Occipital lobe (tissue), 2 donors: ENCODE results near the gene BCKDHA. TPM values are rescaled to one million over a fixed set of nuclear protein-coding genes. Genes with fewer than 3 reads are reported as not detected.

Experiments
- DNase-seq: peaks from one replicate; lab custom pipeline; 2025; lab: John Stamatoyannopoulos, UW
- total RNA-seq: library from RNA; depleted of rRNA; stranded (reverse); fragments of >200 nt; gene quantifications from one replicate; pipeline ENCODE4 v1.2.3, GENCODE V29; 2014

BCKDHA gene
- 24.5 TPM for total RNA-seq

GRCh38 chr19:41397086-41398049 lies at the start of gene BCKDHA, which contains the start of gene EXOSC5:
Gene BCKDHA (plus strand): TSS chr19:41397818. CDS start chr19:41397828, 10 bp downstream.
Gene EXOSC5 (minus strand): TSS chr19:41397359. CDS start chr19:41397328, 31 bp downstream.
- peak; percentile 97 for DNase-seq

DNA sequence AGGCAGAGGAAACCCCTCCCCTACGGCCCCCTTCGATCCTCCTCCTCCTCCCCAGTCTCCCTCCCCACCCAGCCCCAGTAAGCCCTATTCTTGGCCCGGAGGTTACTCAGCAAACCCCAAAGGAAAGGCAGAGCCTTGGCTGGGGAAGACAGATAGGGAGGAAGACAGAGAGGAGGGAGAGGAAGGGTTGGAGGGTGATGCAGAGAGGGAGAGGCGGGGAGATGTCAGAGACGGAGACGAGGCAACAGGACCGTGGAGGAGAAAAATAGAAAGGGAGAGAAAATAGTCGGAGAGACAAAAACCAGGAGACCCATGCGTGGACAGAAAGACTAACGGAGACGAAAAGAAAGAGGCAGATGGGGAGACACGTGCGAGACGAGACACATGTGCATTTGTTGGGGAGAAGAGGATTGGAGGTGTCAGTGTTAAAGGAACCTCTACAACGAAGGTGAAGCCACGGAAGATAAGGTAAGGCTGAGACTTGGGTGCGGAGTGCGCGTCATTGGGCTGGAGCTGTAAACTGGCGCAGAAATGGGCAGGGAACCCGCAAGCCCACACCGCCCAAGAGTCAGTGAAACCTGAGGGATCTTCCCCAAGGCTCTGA lies 46.8 kb upstream of the BCKDHA start:
- no peak for DNase-seq

DNA sequence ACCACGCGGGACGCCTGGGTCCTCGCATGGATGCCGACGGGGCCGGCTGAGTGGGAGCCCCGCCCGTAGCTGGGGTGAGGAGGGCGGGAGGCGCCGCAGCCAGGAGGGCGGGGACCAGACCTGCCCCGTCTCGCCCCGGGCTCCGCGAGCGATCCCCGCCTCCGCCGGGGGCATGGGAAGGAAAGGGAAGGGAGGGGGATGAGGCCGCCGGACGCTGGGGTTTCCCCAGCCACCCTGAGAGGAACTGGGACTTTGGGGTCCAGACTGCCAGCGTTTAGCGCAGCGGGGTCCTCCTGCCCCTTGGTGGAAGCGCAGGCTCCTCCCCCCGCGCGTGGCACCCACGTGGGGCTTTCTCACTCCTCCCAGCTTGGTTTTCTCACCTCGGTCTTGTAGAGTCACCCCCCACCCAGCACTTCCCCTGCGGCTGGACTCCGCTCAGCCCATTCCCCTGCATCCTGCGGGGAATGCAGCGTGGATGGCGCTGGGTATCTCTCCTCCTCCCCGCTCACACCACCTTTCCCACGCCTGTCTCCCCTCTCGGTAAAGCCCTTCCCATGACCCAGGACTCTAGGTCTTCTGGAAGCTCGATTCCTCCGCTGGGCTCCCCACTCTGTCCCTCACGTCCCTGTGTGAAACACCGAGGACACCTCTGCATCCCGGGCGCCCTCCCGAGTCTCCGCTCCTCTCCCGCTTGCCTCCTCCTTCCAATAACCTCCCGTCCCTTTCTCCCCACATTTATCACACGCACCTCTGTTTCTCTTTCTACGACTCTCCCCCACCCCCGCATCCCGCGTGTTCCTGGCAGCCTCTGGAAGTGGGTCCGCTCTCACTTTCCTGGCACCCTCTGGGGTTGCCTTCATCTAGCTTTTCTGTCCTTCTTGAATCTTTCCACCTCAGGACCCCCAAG lies 46.0 kb upstream of the BCKDHA start:
- no peak for DNase-seq

- DNase-seq = no peak
Measured at GRCh38 chr19:41352279-41352608, 45.4 kb upstream of the BCKDHA start.

DNA sequence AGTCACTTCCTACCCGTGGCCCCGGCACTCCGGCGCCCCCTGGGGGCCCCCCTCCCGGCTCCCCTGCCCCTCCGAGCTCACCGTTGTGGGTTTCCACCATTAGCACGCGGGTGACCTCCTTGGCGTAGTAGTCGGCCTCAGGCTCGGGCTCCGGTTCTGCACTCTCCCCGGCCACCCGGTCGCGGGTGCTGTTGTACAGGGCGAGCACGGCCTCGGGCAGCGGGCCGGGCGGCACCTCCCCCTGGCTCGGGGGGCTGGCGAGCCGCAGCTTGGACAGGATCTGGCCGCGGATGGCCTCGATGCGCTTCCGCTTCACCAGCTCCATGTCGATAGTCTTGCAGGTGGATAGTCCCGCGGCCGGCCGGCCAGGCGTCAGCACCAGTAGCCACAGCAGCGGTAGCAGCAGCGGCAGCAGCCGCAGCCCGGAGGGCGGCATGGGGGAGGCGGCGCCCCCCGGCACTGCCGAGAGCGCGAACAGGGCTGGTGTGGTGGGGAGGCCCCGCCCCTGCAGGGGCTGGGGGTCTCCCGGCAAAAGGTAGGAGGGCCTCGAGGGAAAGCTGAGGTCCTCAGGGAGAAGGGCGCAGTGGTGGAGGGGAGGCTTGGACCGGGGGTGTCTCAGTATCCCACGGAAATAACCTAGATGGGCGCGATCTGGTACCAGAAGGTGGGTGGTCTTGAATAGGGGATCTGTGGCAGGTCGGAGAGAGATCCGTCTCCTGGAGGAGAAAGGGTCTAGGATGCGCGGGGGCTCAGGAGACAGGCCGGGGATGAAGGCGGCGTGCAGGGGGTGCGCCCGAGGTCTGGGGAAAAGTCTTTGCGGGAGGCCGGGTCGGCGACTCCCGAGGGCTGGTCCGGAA lies 44.8 kb upstream of the BCKDHA start:
- DNase-seq = no peak

DNA sequence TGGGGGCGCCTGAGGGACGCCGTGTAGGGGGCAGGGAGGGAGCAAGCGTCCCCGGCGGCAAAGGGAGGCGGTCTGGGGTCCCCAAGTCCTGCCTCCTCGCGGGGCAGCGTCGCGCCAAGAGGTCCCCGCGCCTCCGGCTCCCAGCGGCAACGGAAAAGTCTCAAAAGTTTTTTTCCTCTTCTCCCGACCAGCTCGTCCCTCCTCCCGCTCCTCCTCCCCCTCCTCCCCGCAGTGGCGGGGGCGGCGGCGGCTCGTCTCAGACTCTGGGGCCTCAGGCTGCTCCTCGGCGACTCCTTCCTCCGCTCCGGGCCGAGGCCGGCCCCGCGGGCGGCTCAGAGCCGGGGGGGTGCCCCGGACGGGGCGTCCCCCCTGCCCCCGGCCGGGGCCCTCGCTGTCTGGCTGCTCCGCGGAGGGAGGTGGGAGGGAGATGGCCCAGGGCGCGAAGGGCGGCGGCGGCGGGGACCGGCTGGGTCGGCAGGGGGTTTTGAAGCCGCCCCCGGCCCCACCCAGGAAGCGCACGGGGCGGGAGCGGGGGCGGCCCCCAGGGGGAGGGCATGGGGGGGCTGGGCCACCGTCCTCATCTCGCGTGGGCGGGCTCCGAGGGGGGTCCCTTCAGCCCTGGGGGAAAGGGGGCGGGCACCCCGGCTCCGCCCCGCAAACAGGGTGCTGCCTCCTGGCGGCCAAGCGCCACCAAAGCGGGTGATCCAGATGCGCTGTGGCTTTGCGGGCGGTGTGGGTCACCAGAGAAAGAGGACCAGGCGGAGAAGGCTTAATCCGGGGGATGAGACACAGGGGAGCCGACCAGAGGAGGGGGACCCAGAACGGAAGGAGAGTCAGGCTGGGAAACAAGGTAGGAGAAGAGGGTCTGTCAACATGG lies 43.9 kb upstream of the BCKDHA start, which contains the start of gene TGFB1:
TSS of gene TGFB1 (minus strand) at position 457 of the 877 bp plus-strand sequence. CDS start 878 bp downstream, outside the sequence.
- DNase-seq = peak; percentile 45

- no peak for DNase-seq
Measured at GRCh38 chr19:41354343-41354953, 43.2 kb upstream of the BCKDHA start.

GRCh38 chr19:41355035-41355434 lies 42.6 kb upstream of the BCKDHA start:
- no peak for DNase-seq

- DNase-seq = no peak
Measured at GRCh38 chr19:41355802-41356201, 41.8 kb upstream of the BCKDHA start.

DNA sequence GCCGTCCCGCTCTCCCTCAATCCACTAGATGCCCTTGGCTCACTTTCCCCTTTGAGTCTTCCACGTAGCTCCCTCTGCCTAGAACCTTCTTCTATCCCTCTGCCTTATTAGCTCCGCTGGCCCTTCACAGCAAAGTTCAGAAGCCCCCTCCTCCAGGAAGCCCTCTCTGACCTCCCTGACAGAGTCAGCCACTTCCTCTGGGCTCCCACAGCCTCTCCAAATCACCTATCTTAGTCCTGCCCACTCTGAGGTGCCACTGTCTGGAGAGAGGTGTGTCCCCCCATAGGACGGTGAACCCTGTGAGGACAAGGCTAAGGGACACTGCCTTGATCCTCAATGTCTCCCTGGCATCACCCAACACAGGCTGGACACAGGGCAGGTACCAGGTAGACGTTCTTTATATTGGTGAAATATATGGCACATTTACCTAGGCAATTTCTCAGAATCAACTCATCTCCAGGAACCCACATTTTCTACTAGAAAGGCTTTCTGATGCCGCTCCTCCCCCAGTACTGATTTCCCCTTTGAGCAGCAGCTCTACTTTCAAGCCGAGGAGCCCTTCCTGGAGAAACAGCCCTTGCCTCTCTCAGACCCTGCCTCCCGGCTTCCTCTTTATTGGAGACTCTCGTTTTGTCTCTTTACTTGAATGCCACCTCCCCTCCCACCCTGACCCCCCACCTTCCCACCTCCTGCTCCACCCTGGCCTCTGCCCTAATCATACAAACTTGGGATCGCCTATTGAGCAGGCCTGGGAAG lies 40.5 kb upstream of the BCKDHA start:
- DNase-seq = no peak

GRCh38 chr19:41357746-41358145 lies 39.9 kb upstream of the BCKDHA start:
- no peak for DNase-seq

DNA sequence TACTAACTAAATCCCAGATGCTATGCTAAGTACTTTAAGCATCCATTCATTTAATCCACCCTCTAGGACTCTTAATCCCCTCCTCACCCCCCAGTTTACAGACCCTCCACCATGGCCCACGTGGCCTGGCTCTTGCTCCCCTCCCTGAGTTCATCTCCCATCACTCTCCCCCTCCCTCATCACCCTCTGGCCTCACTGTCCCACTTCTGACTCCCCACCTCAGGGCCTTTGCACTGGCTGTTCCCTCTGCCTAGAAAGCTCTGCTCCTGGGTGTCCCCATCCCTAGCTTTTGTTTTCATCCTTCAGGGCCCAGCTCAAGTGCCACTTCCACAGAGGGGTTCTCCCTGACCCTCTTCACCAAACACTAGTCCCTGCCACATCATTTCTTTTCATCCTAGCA lies 37.9 kb upstream of the BCKDHA start:
- no peak for DNase-seq

- DNase-seq = no peak
Measured at GRCh38 chr19:41362143-41362847, 35.3 kb upstream of the BCKDHA start.

DNA sequence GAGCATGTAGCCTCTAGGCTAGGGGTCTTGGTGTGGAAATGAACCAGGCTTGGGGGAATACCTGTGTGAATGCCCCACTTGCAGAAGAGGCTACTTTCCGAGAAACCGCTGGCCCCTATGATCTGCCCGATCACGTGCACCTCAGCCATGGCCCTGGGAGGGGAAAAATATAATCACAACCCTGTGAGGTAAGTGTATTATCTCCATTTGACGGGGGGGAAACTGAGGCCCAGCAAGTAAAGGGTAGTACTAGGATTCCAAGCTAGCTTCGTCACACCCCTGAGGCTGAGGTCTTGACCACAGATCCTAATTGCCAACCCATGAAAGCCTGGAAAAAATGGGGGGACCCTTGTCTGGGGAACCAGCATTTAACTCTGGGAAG lies 34.3 kb upstream of the BCKDHA start:
- DNase-seq = no peak

DNA sequence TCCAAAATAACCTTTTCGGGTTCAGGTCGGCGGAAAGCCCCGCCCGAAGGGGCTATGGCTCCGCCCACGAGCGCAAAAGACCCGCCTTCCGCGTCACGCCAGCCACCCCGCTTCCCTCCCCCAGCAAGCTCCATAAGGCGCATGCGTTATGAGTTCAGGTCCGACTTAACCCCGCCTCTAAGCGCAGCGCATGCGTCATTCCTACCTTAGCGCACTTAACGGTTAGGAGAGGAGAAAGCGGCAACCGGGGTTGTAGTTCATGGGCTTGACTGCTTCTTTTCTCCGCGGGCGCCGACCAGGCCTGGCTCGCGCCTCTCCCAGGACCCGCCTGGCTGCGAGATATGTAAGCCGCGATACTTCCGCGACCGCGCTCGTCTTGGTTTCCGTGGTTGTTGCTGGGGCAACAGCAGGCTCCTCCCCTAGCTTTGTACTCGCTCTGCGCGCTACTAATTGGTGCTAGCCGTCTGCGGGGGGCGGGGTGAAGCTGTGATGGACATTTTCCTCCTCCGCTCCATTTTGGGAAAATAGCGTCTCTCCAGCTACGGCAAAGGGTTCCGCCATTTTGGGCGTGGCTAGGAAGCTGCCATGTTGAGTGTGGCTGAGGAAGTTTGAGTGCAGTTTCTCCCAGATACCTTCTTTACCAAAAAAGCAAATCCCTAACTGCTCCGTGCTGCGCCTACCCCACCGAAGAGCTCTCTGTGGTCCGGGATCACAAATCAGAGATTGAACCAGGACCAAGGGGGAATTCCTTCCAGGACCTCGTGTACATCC lies 33.7 kb upstream of the BCKDHA start, which contains the start of gene B9D2:
TSS of gene B9D2 (minus strand) at position 397 of the 771 bp plus-strand sequence. CDS start 630 bp downstream, outside the sequence.
- DNase-seq = peak; percentile 97

DNA sequence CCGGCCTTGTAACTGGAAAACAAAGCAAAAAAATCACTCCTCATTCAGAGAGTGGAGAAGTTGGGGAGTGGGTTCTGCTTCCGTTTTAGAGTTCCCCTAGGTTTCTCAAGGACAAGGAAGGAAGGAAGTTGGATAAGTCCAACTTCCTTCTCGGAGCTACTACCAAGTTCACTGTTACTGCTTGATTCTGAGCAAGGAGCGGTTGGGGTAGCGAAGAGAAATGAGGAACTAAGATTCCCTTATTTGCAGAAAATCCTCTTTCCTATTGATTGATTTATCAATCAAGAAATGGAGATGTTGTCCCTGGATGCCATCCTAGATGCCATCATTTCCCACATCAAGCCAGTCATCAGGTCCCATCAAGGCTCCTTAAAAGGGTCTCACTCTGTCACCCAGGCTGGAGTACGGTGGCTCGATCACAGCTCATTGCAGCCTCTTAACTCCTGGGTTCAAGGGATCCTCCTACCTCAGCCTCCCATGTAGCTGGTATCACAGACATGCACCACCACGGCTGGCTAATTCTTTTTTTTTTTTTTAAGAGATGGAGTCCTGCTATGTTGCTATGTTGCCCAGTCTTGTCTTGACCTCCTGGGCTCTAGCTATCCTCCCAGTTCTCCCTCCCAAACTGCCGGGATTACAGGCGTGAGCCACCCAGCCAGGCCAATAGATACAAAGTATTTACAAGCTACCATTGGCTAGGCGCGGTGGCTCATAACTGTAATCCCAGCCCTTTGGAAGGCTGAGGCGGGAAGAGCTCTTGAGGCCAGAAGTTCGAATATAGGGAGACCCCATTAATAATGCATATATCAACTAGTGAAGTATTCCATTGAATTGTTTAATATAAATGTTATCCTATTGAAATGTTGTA lies 32.9 kb upstream of the BCKDHA start:
- no peak for DNase-seq
